AG09309 (cell line): ENCODE results near the gene BICRA.

Experiments
- DNase-seq: peaks from one replicate; pipeline ENCODE4 v3.0.0-alpha.2; 2010; ENCODE audit warnings: low read depth
- H3K4me3 ChIP-seq: 2 replicates; pipeline ENCODE4 v1.5.1; 2011; ENCODE audit warnings: mild to moderate bottlenecking, low read depth, low read length, moderate library complexity; ENCODE audit not compliant: control insufficient read depth
- TF ChIP-seq, protein P1 (sequence below): IDR thresholded peaks from 2 replicates; pipeline ENCODE4 v1.5.1; 2011; ENCODE audit warnings: mild to moderate bottlenecking, low read depth, low read length, inconsistent platforms; ENCODE audit not compliant: insufficient read depth, control insufficient read depth; ENCODE audit errors: missing control alignments

Gene BICRA

DNA sequence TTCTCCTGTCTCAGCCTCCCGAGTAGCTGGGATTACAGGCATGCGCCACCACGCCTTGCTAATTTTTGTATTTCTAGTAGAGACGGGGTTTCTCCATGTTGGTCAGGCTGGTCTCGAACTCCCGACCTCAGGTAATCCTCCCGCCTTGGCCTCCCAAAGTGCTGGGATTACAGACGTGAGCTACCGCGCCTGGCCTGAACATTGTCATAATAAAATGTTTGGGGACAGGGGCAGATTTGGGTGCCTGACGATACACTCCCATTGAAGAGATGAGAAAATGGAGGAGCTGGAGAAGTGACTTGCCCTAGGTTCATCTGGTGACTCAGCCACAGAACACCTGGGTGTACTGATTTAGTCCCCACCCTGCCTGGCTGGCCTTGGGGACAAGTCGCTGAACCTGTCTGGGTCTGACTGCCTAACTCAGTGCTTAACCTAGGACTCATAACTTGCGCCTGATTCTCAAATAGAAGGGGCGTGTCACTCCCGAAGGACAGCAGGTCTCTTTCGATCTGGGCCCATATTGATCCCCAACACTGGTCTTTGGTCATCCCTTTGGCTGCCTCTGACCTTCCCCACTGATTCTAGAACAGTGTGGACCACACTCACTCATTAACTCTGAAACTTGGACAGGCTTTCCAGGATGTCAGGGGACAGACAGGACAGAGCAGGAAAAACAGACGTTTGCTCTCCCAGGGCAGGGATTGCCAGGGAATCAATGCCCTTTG lies 7.6 kb upstream of the BICRA start:
- TF ChIP-seq, protein P1, sequence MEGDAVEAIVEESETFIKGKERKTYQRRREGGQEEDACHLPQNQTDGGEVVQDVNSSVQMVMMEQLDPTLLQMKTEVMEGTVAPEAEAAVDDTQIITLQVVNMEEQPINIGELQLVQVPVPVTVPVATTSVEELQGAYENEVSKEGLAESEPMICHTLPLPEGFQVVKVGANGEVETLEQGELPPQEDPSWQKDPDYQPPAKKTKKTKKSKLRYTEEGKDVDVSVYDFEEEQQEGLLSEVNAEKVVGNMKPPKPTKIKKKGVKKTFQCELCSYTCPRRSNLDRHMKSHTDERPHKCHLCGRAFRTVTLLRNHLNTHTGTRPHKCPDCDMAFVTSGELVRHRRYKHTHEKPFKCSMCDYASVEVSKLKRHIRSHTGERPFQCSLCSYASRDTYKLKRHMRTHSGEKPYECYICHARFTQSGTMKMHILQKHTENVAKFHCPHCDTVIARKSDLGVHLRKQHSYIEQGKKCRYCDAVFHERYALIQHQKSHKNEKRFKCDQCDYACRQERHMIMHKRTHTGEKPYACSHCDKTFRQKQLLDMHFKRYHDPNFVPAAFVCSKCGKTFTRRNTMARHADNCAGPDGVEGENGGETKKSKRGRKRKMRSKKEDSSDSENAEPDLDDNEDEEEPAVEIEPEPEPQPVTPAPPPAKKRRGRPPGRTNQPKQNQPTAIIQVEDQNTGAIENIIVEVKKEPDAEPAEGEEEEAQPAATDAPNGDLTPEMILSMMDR, result no peak
- H3K4me3 ChIP-seq, result no peak overlapping the region; the same call in 1 of the 2 replicates
- DNase-seq, result no peak

DNA sequence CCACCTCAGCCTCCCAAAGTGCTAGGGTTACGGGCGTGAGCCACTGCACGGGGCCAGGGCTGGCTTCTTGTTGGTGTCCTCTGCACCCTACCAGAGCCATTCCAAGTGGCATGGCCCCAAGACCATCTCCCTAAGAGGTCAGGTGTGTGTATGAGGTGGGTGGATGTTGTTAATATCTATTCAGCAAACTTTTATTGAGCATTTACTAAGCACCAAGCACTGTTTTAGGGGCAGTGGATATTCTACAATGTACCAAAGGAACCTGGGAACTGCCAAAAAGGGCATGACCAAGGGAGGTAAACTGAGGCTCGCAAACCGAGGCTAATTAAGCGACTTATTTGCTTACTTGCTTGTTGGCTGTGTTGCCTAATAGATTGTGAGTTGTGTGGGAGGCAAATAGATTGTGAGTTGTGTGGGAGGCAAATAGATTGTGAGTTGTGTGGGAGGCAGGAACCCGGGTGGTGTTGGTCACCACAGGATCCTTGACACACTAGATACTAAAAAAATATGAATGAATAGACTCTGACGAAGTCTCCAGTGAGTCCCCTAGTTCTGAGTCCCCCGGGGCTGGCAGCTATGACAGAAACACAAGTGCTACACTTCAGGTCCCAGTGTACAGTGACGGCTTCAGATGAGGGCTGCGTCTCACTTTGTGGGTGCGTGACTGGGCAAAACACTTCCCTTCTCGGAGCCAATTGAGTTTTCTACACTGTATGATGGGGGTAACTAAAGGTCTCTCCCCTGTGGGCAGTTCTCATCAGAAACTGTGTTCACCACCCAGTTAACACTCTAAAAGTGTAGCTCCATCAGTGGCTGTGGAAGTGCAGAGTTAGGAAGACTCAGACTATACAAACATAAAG lies 5.0 kb upstream of the BICRA start:
- no peak for DNase-seq
- H3K4me3 ChIP-seq, result no peak overlapping the region
- TF ChIP-seq, protein P1, result no peak

DNA sequence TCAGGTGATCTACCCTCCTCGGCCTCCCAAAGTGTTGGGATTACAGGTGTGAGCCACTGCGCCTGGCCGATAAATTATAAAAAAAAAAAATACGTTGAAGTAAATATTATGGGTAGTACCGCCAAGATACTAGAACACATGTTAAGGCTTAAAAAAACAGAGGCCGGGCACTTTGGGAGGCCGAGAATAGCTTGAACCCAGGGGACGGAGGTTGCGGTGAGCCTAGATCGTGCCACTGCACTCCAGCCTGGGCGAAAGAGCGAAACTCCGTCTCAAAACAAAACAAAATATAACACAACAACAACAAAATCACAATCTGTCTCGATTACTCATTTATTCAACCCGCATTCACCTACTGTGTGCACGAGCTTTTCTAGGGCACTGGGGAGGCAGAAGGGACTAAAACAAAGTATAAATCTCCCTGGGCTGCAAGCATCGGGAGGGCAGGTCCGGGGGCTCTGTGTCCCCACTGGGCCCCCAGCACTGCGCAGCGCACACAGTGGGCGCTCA lies 1.3 kb upstream of the BICRA start:
- DNase-seq, result no peak
- TF ChIP-seq, protein P1, result no peak
- H3K4me3 ChIP-seq, result peak overlapping the region; percentile 84

DNA sequence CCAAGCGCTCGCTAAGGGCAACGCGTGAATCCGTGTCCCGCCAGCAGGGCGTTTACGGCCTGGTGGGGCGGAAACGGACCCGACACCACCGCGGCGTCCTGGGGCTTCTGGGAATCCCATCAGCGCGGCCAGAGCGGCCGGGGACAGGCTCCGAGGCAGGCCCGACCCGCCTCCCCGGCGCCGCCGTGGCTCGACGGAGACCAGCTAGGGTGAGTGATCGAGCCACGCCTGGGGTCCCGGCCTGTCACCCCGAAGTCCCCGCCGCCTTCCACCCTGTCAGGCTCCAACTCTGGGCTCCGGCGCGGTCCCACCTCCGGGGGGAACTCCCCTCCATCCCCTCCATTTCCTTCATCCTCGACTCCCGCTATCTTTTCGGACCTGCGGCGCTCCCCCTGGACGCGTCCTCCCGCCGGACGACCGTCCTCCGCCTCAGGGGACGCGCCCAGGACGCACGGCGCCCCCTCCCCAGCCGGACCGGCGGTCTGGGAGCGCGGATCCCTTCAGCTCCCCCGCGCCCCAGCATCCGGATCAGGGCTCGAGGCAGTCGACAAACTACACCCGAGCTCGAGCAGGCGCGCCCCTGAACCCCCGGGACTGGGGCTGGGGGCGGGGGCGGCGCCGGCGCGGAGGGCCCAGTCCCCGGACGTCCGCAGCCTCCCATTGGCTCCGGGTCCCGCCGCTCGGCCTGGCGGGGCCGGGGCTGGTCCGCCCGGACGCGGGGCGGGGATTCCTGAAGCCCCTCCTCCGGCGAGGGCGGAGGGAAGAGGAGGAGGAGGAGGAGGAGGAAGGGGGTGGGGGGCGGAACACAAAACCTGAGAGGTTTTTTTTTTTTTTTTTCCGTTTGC lies 638 bp upstream of the BICRA start:
- DNase-seq, result peak; percentile 66
- peak overlapping the region; percentile 89 for H3K4me3 ChIP-seq
- TF ChIP-seq, protein P1, result peak; percentile 37

DNA sequence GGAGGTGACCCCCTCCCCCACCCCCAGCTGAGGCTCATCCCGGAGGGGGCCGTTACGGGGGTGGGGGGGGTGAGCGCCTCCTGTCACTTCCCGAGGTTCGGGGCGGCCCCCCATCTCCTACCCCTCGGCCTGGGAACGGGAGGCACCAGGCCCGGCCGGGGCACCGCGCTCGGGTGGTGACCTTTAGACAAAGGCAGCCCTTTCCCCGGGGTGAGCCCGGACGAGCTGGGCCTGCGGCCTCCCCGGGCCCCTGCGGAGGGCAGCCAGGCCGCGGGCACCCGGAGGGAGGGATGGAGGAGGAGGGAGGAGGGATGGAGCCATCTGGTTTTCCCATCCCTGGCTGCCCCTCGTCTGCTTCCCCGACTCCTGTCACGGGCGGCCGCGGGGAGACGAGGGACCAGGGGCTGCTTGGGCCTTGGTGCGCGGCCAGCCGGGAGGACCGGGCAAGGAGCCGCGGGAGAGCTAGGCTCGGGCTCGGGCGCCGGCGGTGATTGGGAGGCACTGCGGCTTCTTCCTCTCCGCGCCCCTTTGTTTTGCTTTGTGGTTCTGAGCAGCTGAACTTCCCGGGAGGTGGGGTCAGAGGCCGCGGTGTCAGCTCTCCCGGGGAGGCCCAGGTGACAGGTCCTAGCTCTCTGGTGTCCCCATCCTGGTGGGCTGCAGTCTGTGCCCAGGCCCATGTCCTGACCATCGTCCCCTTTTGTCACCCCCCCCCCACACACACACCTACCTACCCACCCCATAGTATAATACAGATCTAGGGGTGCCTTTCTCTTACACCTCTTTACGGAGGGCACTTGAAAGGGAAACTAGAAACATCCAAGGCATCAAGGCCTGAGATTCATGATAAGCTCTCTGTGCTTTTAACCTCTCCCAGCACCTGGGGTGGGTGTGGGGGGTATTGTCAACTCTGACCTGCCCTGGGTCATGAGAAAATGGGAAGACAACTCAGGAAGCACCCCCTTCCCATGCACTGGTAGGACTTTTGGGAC lies 1.3 kb downstream of the BICRA start:
- H3K4me3 ChIP-seq, result peak overlapping the region; percentile 89
- no peak for DNase-seq
- TF ChIP-seq, protein P1, result no peak
